H4 (cell line): ENCODE measurements around the gene ZNF629. TPM values are rescaled to one million over a fixed set of nuclear protein-coding genes. Genes with fewer than 3 reads are reported as not detected.

ENCODE experiments used
- DNase-seq: peaks from one replicate; pipeline ENCODE4 v3.0.0-alpha.2; 2015; ENCODE audit warnings: low spot score
- total RNA-seq: library from RNA; depleted of rRNA; stranded (reverse); fragments of >200 nt; shearing (Covaris generic); gene quantifications from 2 replicates; pipeline ENCODE4 v1.2.3, GENCODE V29; 2014

ZNF629 gene
- total RNA-seq, 1 experiment from 2014 or later, result 10.7 TPM

GRCh38 chr16:30767767-30768465, 19.1 kb downstream of the ZNF629 start:
- DNase-seq, result no peak

GRCh38 chr16:30766933-30767284, 20.1 kb downstream of the ZNF629 start:
- DNase-seq, result no peak

GRCh38 chr16:30766206-30766932, 20.6 kb downstream of the ZNF629 start:
- DNase-seq, result no peak

GRCh38 chr16:30764816-30765465, 22.1 kb downstream of the ZNF629 start:
- DNase-seq, result no peak

GRCh38 chr16:30764086-30764485, 22.9 kb downstream of the ZNF629 start:
- DNase-seq, result no peak

- no peak for DNase-seq
Observed at GRCh38 chr16:30762991-30763725, 23.8 kb downstream of the ZNF629 start.

GRCh38 chr16:30761928-30762902, 24.8 kb downstream of the ZNF629 start, which contains the start of the genes CFAP119 and RNF40:
TSS of gene CFAP119 (minus strand) at chr16:30762062. CDS start at chr16:30761748, 314 bp downstream.
TSS of gene RNF40 (plus strand) at chr16:30762322. CDS start at chr16:30762546, 224 bp downstream.
- DNase-seq, result peak; percentile 97

- no peak for DNase-seq
Observed at GRCh38 chr16:30761427-30761927, 25.5 kb downstream of the ZNF629 start.

GRCh38 chr16:30760577-30761426, 26.2 kb downstream of the ZNF629 start:
- DNase-seq, result no peak

- DNase-seq, result no peak
Observed at GRCh38 chr16:30760001-30760559, 26.9 kb downstream of the ZNF629 start.

- DNase-seq, result no peak
Observed at GRCh38 chr16:30758988-30759491, 28.0 kb downstream of the ZNF629 start.

- DNase-seq, result no peak
Observed at GRCh38 chr16:30757316-30757715, 29.7 kb downstream of the ZNF629 start.

- DNase-seq, result no peak
Observed at GRCh38 chr16:30756781-30757100, 30.3 kb downstream of the ZNF629 start.

- no peak for DNase-seq
Observed at GRCh38 chr16:30755955-30756780, 30.8 kb downstream of the ZNF629 start.

- DNase-seq, result no peak
Observed at GRCh38 chr16:30753596-30753995, 33.4 kb downstream of the ZNF629 start.

GRCh38 chr16:30750876-30751465, 36.0 kb downstream of the ZNF629 start:
- DNase-seq, result no peak

- DNase-seq, result no peak
Observed at GRCh38 chr16:30750201-30750600, 36.8 kb downstream of the ZNF629 start.
